Measurements from ENCODE around the gene UBL7.
A peak's percentile ranks its signal among the peaks of the same experiment; 100 is the strongest.

GRCh38 chr15:74441248-74441941 lies 19.6 kb downstream of the UBL7 start:
- TF ChIP-seq CTCF (IDR thresholded peaks at IDR 0.05; ENCODE audit: low read depth, low read length) (peak; percentile 11; the same call in 1 of the 2 replicates), EZH2phosphoT487 (IDR thresholded peaks at IDR 0.05; ENCODE audit: low read depth) (no peak)
